K562 (cell line): Measurements from ENCODE around the gene CRYBB2. TPM values are rescaled to one million over a fixed set of nuclear protein-coding genes. Genes with fewer than 3 reads are reported as not detected.
"Not testable (repeated sequence)": the region's sequence is repeated elsewhere in the genome, so short reads cannot be mapped to it uniquely, and the experiment has no call there.

Source experiments
- ATAC-seq: fragments of 200-7000 bp; cut with Tn5 transposase; 3 replicates; pipeline ENCODE4 v1.9.1; 2020; ENCODE audit warnings: moderate library complexity
- BruUV-seq: library from RNA; stranded (reverse); fragments of 400-500 nt; replicated peaks from 2 replicates; lab custom pipeline; 2021; lab: Mats Ljungman, UMichigan
- CTCF ChIA-PET: fragments of 300-600 bp; formaldehyde crosslinking; extraction: SDS; loops from one replicate; lab custom pipeline; 2021; ENCODE audit warnings: low intra/inter-chr PET ratio; lab: Yijun Ruan, JAX
- POLR2A ChIA-PET: fragments of 300-600, 350-650 bp; sonication (Branson Sonifier 250); formaldehyde crosslinking; extraction: SDS; loops from one replicate; lab custom pipeline; 2021; ENCODE audit warnings: antibody characterized with exemption, inconsistent platforms; lab: Yijun Ruan, JAX
- DNase-seq, 4 experiments: peaks; one replicate each; pipeline versions ENCODE4 v3.0.0 to v3.0.0-alpha.2; 2011 to 2018; ENCODE audit warnings: low spot score in 3 of 4, mixed read lengths in 3 of 4; ENCODE audit errors: extremely low read depth in 1 of 4
- FAIRE-seq: peaks from 2 replicates; lab custom pipeline; 2011; peaks lifted over from hg19 to GRCh38; lab: Jason Lieb, UNC
- H2AFZ ChIP-seq: 2 replicates; pipeline ENCODE4 v1.6.0; 2011; ENCODE audit warnings: low read depth, low read length, control low read depth, inconsistent platforms
- H3K27ac ChIP-seq: fragments of 200-600 bp; 3 replicates; pipeline ENCODE4 v1.8.0; 2011; ENCODE audit warnings: low read depth, mild to moderate bottlenecking, control low read depth, inconsistent platforms, low read length, moderate library complexity, mixed read lengths; ENCODE audit errors: extremely low read depth
- H3K27me3 ChIP-seq, 2 experiments: fragments of 300-600 bp in 1 of 2; 2 replicates in 1 of 2; 3 replicates in 1 of 2; pipeline versions ENCODE4 v1.6.0 to v1.8.0; 2011; ENCODE audit warnings: inconsistent platforms in 2 of 2, low read length in 2 of 2, mild to moderate bottlenecking in 1 of 2, mixed read lengths in 1 of 2, moderate library complexity in 1 of 2; ENCODE audit not compliant: control insufficient read depth in 2 of 2, insufficient read depth in 2 of 2
- H3K36me3 ChIP-seq: fragments of 300-600 bp; 3 replicates; pipeline ENCODE4 v1.8.0; 2011; ENCODE audit warnings: mild to moderate bottlenecking, low read length, inconsistent platforms; ENCODE audit not compliant: control insufficient read depth, insufficient read depth
- H3K4me1 ChIP-seq, 2 experiments: fragments of 200-600 bp in 1 of 2; replicated peaks in 1 of 2; 2 replicates in 1 of 2; 3 replicates in 1 of 2; pipeline versions ENCODE4 v1.5.1 to v1.8.0; 2011; ENCODE audit warnings: inconsistent platforms in 2 of 2, low read length in 2 of 2, mild to moderate bottlenecking in 1 of 2, mixed read lengths in 1 of 2, moderate library complexity in 1 of 2; ENCODE audit not compliant: control insufficient read depth in 2 of 2, insufficient read depth in 2 of 2
- H3K4me2 ChIP-seq: 2 replicates; pipeline ENCODE4 v1.6.1; 2011; ENCODE audit warnings: low read length, control low read depth, inconsistent platforms, mixed read lengths; ENCODE audit not compliant: insufficient read depth
- H3K4me3 ChIP-seq: fragments of 200-600 bp; sonication (generic), shearing (Covaris generic); 2 replicates; pipeline ENCODE4 v1.5.1; 2016; ENCODE audit warnings: control low read depth, inconsistent platforms
- H3K79me2 ChIP-seq: fragments of 200-600 bp; 3 replicates; pipeline ENCODE4 v1.8.0; 2011; ENCODE audit warnings: low read length, inconsistent platforms; ENCODE audit not compliant: control insufficient read depth, insufficient read depth
- H3K9ac ChIP-seq, 2 experiments: 2 replicates each; pipeline versions ENCODE4 v1.6.0 to v1.6.1; 2011; ENCODE audit warnings: low read depth in 2 of 2, low read length in 2 of 2, control low read depth in 1 of 2, inconsistent platforms in 1 of 2, mild to moderate bottlenecking in 1 of 2, mixed read lengths in 1 of 2; ENCODE audit not compliant: insufficient read depth in 1 of 2
- H3K9me1 ChIP-seq: one replicate; pipeline ENCODE4 v1.6.0; 2011; ENCODE audit warnings: inconsistent platforms, mild to moderate bottlenecking, low read length, moderate library complexity; ENCODE audit not compliant: control insufficient read depth, insufficient read depth
- H3K9me3 ChIP-seq: replicated peaks from 2 replicates; pipeline ENCODE4 v1.5.1; 2011; ENCODE audit warnings: low read depth, low read length, inconsistent platforms; ENCODE audit not compliant: control insufficient read depth, insufficient read depth
- H4K20me1 ChIP-seq: replicated peaks from 2 replicates; pipeline ENCODE4 v1.6.1; 2011; ENCODE audit warnings: low read length, inconsistent platforms, mixed read lengths; ENCODE audit not compliant: control insufficient read depth, insufficient read depth
- WGBS: fragments of 100-300 bp; shearing (Covaris generic); methylation state at CpG from one replicate; pipeline ENCODE4 v1.1.6; 2016; ENCODE audit warnings: low coverage, mixed read lengths; ENCODE audit not compliant: insufficient coverage; ENCODE audit errors: missing lambda C conversion rate; 5-methylcytosine and 5-hydroxymethylcytosine counted together
- in situ Hi-C: fragments of 300-500 bp; cut with MboI; formaldehyde crosslinking; loops from 4 replicates; pipeline ENCODE4 v1.15.0; 2018; ENCODE audit warnings: inconsistent platforms, mixed read lengths
- intact Hi-C: fragments of 100-400 bp; cut with micrococcal nuclease; formaldehyde crosslinking; loops from 2 replicates; pipeline ENCODE4 v1.14.2; 2022
- polyA plus RNA-seq, 8 experiments: library from polyadenylated mRNA; depleted of rRNA in 4 of 8; stranded (reverse) in 5 of 8; unstranded in 3 of 8; fragments of >200 nt; fragmentation: Nextera tagmentation in 2 of 8; fragmentation: Illumina TruSeq in 1 of 8; extraction: Ambion mirVana in 2 of 8; extraction: Trizol in 1 of 8; gene quantifications; 2 replicates each; pipeline versions ENCODE4 v1.2.1 to v1.2.3, GENCODE V29; 2011 to 2014; ENCODE audit warnings: inconsistent platforms in 1 of 8, missing spikeins in 1 of 8
- small RNA-seq: library from RNA; depleted of rRNA; stranded (forward); fragments of <200 nt; gene quantifications from one replicate; pipeline ENCODE3, GENCODE V24; 2014
- total RNA-seq, 7 experiments: library from RNA; depleted of rRNA in 6 of 7; stranded (reverse); fragments of >200 nt in 6 of 7; fragmentation: Illumina TruSeq in 2 of 7; extraction: Trizol in 2 of 7; gene quantifications; 2 replicates each; pipeline versions ENCODE4 v1.2.1 to v1.2.3, GENCODE V29; 2011 to 2021; ENCODE audit warnings: low replicate concordance in 1 of 7

The CRYBB2 gene
- total and polyA plus RNA-seq, 9 of the 15 experiments (the other 6 are each of a cell fraction or from before 2014, with no cell fraction given) = not detected

GRCh38 chr22:25280118-25280517, 60.7 kb downstream of the CRYBB2 start:
- POLR2A ChIA-PET, H3K9ac ChIP-seq, H3K9me1 ChIP-seq, H3K36me3 ChIP-seq, ATAC-seq, H3K9me3 ChIP-seq, H3K79me2 ChIP-seq, CTCF ChIA-PET, H3K4me3 ChIP-seq, DNase-seq, H3K27ac ChIP-seq, in situ Hi-C loops, FAIRE-seq, BruUV-seq, H4K20me1 ChIP-seq, H3K4me2 ChIP-seq, H2AFZ ChIP-seq, H3K4me1 ChIP-seq: not testable (repeated sequence)
- intact Hi-C loops = loop anchor here (10.0 kb wide), 1 partner anchor 305 kb away; no protein-coding TSS in a partner anchor
- peaks cover 0 to 17% of the 10 kb centered on the region in 2 experiments; a peak in 4 of 5 replicates for H3K27me3 ChIP-seq
- WGBS = no CpG with 5 or more reads among the region's 2 CpGs

Small RNAs within 50 kb of the gene (small RNA-seq; reads per million reads assigned to genes)
- gene Z99916.2 = not detected

Other genes starting within 250 kb of the CRYBB2 start
- not detected in 2 replicates for gene CRYBB3, start 19.8 kb upstream of the CRYBB2 start, total RNA-seq (2014; rRNA removed)
- not detected in 2 replicates for gene CRYBB3, start 19.8 kb upstream of the CRYBB2 start, total RNA-seq (2014; rRNA removed; fragmentation: Illumina TruSeq; extraction: Trizol)
- gene CRYBB3, start 19.8 kb upstream of the CRYBB2 start, total RNA-seq (2015; rRNA removed; fragmentation: Illumina TruSeq; extraction: Trizol) = not detected in 2 replicates
- not detected in 2 replicates for gene CRYBB3, start 19.8 kb upstream of the CRYBB2 start, total RNA-seq (2021)
- not detected in 2 replicates for gene CRYBB3, start 19.8 kb upstream of the CRYBB2 start, polyA plus RNA-seq (2011; rRNA removed)
- not detected in 2 replicates for gene CRYBB3, start 19.8 kb upstream of the CRYBB2 start, polyA plus RNA-seq (2014; fragmentation: Illumina TruSeq; extraction: Trizol)
- gene CRYBB3, start 19.8 kb upstream of the CRYBB2 start, polyA plus RNA-seq (2014; fragmentation: Nextera tagmentation; extraction: Ambion mirVana) = not detected
- gene CRYBB3, start 19.8 kb upstream of the CRYBB2 start, polyA plus RNA-seq (2014; rRNA removed) = not detected in 2 replicates